Measurements from ENCODE around the gene ATP1B4.

ATP1B4 gene

DNA sequence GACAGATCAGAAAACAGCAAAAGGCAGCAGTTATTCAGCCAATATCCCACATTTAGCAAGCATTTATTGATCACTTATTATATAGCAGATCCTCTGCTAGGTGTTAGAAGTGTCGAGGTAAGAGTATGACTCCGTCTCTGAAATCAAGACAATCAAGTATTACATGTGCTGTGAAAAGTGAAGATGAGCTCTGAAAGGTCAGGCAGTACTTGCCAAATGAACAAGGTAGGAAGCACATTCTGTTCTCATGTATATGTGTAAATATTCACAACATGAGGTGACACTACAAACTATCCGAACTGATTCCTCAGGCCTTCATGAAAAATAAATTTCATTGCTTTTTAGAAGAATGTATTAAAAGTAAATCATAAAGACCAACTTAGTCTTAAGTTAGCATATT lies 15.3 kb downstream of the ATP1B4 start:
- DNase-seq (ENCODE audit: low read depth in 2 of 2), result no peak

DNA sequence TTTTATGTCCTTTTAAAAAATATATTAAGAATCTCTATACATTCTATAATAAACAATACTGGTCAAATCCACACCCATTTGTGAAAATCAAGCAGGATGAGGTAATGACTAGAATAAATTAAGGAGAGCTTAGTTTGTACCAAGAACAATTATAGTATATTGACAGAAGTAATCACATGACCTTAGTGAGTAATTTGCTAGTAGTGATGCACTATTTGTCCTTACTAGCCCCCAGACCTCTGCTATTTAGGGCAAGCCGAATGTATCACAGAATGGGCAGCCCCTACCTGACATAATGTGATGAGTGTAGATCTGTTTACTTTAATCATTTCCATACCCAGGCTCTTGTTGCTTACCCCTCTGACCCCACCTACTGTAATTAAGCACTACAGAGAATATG lies 15.8 kb downstream of the ATP1B4 start:
- no peak for DNase-seq (ENCODE audit: low read depth in 2 of 2)

DNA sequence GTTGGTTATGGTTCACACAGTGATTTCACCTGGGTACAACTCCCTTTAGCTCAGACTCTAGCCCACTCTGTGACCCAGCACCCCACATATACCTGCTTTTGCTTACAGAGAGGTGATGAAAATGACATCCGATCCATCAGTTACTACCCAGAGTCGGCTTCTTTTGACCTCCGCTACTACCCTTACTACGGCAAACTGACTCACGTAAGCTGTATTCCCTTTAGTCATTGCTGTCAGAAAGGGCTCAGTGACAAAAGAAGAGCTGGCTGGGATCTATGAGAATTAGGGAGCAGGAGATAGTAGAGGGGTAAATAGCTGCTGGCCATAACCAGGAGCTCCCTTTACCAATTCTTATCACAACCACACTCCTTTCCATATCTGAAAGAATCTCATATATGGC lies 16.7 kb downstream of the ATP1B4 start:
- DNase-seq (ENCODE audit: low read depth in 2 of 2), result no peak

DNA sequence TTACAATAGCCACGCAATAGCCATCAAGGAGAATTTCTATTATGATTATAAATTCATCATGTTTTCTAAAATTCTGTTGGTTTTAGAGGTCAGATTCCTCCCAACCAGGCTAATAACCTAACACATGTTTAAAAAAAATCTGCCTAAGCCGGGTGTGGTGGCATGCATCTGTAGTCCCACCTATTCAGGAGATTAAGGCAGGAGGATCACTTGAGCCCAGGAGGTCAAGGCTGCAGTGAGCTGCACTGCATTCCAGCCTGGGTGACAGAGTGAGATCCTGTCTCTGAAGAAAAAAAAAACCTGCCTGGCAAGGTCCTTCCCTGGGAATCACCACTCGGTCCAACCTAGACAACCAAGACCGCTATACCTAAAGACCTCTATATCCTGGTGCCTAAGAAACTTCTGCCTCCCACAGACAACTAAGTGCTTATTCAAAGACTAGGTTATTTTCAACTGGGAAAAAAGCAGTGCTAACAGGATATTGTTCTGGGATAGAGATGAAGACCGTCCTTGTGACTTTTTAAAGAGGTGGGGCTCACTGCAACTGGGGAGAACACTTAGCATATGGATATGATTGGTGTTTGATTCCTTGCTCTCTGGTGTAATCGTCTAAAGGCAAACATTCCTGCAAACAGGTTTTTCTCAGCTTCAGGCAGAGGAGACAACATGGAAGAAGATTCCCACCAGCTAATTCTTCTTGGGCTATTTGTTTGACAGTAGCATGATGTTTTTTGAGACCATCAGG lies 18.2 kb downstream of the ATP1B4 start:
- DNase-seq (ENCODE audit: low read depth in 2 of 2), result no peak

DNA sequence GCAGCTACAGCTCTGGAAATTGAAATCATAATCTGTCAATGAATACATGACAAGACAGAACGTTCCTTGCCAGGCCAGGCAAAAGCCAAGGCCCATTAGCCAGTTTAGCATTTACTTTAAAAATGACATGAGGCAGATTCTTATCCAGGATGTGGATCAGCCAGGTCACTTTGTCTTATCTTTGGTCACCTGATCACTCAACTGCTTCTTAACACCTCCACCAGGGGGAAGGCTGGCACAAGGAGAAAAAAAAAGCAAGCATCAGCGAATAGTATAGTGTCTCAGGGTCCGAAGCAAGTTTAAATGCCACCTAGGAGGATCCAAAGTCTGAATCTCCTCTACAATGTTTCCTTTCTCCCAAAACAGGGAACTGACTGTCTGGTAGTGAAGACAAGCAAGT lies 18.8 kb downstream of the ATP1B4 start:
- no peak for DNase-seq (ENCODE audit: low read depth in 2 of 2)

DNA sequence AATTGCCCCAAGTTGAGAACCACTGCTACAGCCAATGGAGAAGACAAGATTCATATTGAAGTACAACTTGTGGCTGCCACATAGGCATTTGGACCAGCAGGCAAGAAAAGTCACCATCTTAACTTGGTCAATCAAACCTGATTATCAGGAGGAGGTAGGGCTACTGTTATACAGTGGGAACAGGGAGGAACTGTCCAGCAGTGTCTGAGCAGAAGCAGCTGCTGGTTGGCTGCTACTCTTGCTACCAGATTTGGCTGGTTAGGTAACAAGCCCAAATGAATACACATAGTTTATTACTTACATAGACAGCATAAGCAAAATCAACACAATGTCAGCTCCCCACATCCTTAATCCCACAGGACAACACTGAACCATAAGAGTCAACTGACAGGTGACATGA lies 39.4 kb downstream of the ATP1B4 start:
- DNase-seq (ENCODE audit: low read depth in 2 of 2), result no peak

DNA sequence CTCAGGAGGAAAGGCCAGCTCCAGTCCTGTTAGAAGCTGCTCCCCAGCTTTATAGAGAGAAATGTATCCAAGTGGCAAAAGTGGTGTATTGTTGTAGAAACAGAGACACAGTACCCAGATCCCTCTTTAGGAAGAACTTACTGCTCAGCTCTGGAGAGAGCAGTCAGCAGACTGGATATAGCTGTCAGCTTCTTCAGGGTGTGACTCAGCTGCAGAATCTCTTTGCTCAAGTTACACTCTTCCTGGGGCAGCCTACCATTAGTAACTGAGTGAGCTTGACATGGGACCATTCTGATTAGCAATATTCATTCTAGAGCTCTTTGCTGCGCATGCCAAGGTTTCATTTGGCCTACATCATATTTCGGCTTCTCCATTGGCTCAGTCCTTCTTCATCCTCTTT lies 40.5 kb downstream of the ATP1B4 start:
- no peak for DNase-seq (ENCODE audit: low read depth in 2 of 2)

DNA sequence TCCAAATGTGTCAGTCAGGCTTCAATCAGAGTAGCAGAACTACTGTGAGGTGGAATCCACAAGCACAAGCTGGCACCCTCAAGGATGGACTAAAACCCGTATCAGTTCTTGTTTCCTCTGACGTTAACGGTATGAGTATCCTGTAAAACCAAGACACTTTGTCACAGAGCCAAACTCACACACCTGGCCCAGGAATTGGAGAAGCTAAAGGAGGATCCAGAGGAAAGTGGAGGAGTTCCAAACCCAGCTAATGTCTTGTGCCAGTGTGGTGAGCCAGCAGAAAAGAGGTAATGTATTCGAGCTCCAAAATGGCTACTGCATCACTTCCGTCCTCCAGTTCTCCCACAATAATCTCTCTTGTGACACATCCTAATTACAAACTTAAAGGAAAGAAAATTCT lies 44.7 kb downstream of the ATP1B4 start:
- DNase-seq (ENCODE audit: low read depth in 2 of 2), result no peak

DNA sequence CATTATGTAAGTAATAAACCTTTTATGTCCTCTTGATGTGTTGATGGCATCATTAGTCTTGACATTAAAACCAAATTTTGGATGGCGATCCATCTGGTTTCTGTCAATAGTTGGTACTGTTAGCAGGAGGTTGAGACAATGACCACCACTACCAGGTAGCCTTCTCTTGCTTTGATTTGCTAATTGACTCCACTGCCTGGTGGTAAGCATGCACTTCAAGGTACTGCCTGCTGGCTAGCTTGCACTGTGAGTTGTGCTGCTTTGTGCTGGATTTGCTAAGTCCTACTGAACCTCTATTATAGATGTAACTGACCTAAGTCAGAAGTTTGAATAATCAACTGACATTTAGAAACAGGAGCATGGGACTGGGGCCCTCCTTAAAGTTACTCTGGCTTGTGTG lies 46.3 kb downstream of the ATP1B4 start:
- no peak for DNase-seq (ENCODE audit: low read depth in 2 of 2)

DNA sequence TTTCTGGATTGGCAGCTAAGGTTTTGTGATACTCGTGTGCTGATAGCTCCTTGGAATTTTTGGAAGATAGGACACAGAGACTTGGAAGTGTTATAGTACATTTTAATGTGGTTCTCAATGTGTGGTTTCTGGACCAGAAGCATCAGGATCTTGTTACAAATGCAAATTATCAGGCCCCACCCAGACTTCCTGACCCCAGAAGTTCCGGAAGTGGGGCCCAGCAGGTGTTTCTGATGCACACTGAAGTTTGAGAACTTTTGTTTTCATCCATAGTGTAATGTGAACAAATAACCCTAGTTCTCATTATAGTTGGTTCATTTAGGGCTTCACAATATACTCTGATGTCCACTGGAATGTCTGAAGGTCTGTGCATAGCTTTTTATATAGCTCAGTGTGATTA lies 57.6 kb downstream of the ATP1B4 start:
- no peak for DNase-seq (ENCODE audit: low read depth in 2 of 2)

DNA sequence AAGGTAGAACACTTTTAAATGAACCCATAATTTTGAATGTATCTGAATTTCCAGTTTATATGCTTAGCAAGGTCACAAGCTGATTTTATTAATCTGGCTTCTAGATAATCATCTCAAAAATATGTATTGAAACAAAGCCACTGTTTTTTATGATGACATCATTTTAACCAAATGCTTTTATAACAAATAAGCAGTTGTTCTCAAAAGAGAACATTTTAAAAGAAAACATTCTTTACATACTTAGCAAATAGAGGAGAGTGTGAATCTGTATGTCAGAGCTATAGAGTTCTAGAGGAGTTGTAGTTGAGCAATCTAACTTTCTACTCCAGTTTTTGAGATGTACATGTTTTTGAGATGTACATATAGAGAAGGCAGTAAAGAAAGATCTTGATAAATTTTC lies 64.7 kb downstream of the ATP1B4 start:
- DNase-seq (ENCODE audit: low read depth in 2 of 2), result peak in 1 of 2 experiments; percentile 1

DNA sequence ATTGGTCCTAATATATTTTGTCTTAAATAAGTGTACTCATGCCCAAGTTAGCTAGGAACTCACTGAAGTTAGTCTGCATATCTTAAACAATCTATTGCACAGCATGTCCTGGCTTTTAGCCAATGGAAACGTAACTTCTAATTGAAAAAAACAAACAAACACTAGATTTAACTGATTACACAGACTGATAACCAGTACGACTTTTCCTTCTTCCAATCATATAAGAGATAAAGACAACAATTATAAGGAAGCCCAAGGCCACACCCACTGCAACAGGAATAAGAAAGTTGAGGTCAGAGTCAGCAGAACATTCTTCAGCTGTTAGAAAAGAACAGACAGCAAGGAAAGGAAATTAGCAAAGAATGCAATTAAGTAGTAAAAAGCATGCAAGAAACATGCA lies 66.4 kb downstream of the ATP1B4 start:
- no peak for DNase-seq (ENCODE audit: low read depth in 2 of 2)

DNA sequence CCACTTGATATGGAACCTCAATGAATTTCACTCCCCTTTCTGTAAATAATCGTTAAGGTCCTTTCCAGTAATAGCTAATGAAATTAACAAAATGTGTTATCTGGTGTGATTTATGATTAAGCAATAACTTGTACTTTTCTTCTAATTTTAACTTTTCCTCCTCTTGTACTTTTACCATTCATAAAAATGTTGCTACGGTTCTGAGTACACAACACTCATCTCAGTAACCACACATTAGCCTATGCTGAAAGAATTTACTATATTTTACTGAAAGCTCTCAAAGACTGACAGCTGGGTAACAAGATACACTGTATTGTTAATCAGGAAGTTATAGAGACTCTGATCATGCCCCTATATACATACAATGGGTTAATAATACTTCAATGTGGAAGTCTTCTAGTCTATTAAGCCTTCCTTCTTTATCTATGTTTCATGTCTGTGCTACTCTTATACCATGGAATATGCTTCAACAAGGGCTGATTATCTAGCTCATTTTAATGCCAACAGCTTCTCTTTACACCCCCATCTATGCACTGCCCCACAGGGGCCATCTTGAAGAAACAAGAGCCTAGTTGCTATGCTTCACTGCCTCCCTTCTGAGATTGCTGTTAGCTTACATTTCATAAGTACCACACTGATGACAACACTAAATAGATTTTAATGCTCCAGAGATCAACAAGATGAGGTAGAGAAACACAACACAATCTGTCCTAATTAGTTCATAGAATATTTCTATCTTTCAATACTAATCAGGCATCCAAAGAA lies 68.1 kb downstream of the ATP1B4 start:
- no peak for DNase-seq (ENCODE audit: low read depth in 2 of 2)
